Measurements from ENCODE around the gene CUZD1.

The CUZD1 gene

DNA sequence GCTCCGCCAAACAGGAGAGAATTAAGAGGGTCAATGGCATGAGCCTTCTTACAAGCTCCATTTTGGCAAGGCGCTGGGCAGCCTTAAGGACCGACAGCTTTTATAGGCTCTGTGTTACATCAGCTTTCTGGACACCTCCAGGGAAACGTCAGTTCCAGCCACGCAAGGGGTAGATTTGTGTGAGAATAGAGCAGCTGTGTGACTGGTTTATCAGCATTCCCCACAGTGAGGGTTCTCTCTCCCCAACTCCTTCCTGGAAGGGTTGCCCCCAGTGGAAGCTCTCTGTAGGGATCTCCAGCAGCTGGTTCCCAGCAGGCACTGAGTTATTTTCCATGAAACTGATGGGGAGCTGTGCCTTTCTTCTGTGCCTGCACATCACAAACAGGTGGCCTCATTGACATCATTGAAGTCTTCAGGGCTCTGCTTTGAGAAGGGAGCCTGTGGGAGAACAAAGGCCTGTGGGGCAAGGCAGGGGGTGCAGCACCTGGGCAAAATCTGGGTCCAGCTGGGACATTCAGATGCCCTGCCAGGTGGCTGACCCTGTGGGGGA is at the start of gene CUZD1:
CUZD1 (minus strand) TSS at position 75 of the 550 bp plus-strand sequence; CDS start at position 61, 14 bp downstream.
- Histone ChIP-seq H3K9ac (ENCODE audit: insufficient read length) (no peak within 1 kb of the TSS), H3K27ac (no peak within 1 kb of the TSS), H3K4me3 (no peak within 1 kb of the TSS), H3K36me3 (ENCODE audit: insufficient read depth, low read length) (no peaks in the 10 kb centered on the region; the same call in 1 of the 2 replicates), H3K9me3 (ENCODE audit: low read depth, low read length) (no peaks in the 10 kb centered on the region)
- TF ChIP-seq EZH2 (IDR thresholded peaks at IDR 0.05) (no peak), FOXP2 (optimal IDR thresholded peaks at IDR 0.05; ENCODE audit: control extremely low read depth, extremely low read length, insufficient read depth) (no peak), POLR2AphosphoS5 (IDR thresholded peaks at IDR 0.05; ENCODE audit: borderline replicate concordance, low read depth, low read length) (no peak)
- DNase-seq (ENCODE audit: low read depth, low spot score) = no peak

- no peak overlapping the region for H3K9ac ChIP-seq (ENCODE audit: insufficient read length)
- no peaks in the 10 kb centered on the region for H3K36me3 ChIP-seq (ENCODE audit: insufficient read depth, low read length)
- no peak overlapping the region for H3K4me3 ChIP-seq
- DNase-seq (ENCODE audit: low read depth, low spot score) = no peak
- no peaks in the 10 kb centered on the region for H3K9me3 ChIP-seq (ENCODE audit: low read depth, low read length)
- TF ChIP-seq FOXP2 (optimal IDR thresholded peaks at IDR 0.05; ENCODE audit: control extremely low read depth, extremely low read length, insufficient read depth) = no peak
- no peak for TF ChIP-seq POLR2AphosphoS5 (IDR thresholded peaks at IDR 0.05; ENCODE audit: borderline replicate concordance, low read depth, low read length)
- TF ChIP-seq EZH2 (IDR thresholded peaks at IDR 0.05) = no peak
- H3K27ac ChIP-seq = no peak overlapping the region
Measured at GRCh38 chr10:122894261-122894944, 48.7 kb upstream of the CUZD1 start.

GRCh38 chr10:122884166-122884565 is 38.5 kb upstream of the CUZD1 start:
- TF ChIP-seq FOXP2 (optimal IDR thresholded peaks at IDR 0.05; ENCODE audit: control extremely low read depth, extremely low read length, insufficient read depth) (no peak), POLR2AphosphoS5 (IDR thresholded peaks at IDR 0.05; ENCODE audit: borderline replicate concordance, low read depth, low read length) (no peak), EZH2 (IDR thresholded peaks at IDR 0.05) (no peak)
- no peak for DNase-seq (ENCODE audit: low read depth, low spot score)
- Histone ChIP-seq H3K9ac (ENCODE audit: insufficient read length) (no peak overlapping the region), H3K27ac (no peak overlapping the region), H3K36me3 (ENCODE audit: insufficient read depth, low read length) (no peaks in the 10 kb centered on the region), H3K9me3 (ENCODE audit: low read depth, low read length) (no peaks in the 10 kb centered on the region), H3K4me3 (no peak overlapping the region)

GRCh38 chr10:122882766-122883165 is 37.1 kb upstream of the CUZD1 start:
- peaks cover 2% of the 10 kb centered on the region; the same call in 1 of the 2 replicates for H3K36me3 ChIP-seq (ENCODE audit: insufficient read depth, low read length)
- no peak for TF ChIP-seq POLR2AphosphoS5 (IDR thresholded peaks at IDR 0.05; ENCODE audit: borderline replicate concordance, low read depth, low read length)
- TF ChIP-seq EZH2 (IDR thresholded peaks at IDR 0.05) = no peak
- no peak overlapping the region for H3K9ac ChIP-seq (ENCODE audit: insufficient read length)
- DNase-seq (ENCODE audit: low read depth, low spot score) = no peak
- H3K9me3 ChIP-seq (ENCODE audit: low read depth, low read length) = no peaks in the 10 kb centered on the region
- H3K4me3 ChIP-seq = no peak overlapping the region
- H3K27ac ChIP-seq = no peak overlapping the region

DNA sequence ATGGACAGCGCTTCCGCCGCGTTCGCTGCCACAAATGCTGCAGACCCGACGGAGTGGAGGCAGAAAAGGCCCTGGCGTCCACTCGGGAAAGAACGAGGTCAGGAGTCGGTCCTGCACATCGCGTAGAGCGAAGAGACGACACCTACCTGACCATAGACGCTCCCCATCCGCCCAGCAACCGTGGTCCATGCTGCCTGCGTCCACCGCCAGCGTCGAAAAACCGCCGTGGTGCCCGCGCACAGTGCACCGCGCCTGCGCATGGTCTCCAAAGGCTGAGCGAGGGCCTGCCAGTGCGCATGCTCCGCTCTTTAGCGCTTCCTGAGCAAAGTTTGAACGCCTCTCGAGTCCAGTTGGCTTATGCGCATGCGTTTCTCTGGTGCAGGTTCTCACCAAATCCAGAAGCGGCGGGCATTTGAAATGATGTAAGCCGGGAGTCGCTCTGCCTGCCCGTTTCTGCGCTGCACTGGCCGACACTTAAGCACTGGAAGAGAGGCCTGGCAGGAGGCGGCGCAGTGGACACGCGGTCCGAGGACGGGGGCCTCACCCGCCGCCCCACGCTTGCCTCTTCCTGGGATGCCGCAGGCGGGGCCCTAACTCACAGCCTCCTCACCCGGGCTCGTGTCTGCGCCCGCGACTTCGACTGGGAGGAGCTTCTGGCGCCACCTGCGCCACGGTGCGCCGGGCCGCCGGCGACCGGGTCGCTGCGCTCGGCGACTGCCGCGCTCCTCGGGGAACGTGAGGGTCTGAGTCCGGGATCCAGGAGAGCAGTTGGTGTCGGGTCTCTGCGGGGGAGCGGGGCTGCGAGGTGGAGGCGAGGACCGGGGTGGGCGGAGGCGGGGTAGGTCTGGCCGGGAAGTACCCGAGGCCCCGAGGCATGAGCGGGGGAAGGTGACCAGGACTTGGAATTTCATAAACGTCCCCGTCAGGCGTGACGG is 33.9 kb upstream of the CUZD1 start, which contains the start of gene FAM24B:
FAM24B (minus strand) TSS at position 243 of the 935 bp plus-strand sequence. CDS start 29,066 bp downstream, outside the sequence.
- DNase-seq (ENCODE audit: low read depth, low spot score) = peak; percentile 77
- peaks cover 11% of the 10 kb centered on the region; the same call in 1 of the 2 replicates for H3K36me3 ChIP-seq (ENCODE audit: insufficient read depth, low read length)
- no peaks in the 10 kb centered on the region for H3K9me3 ChIP-seq (ENCODE audit: low read depth, low read length)
- TF ChIP-seq POLR2AphosphoS5 (IDR thresholded peaks at IDR 0.05; ENCODE audit: borderline replicate concordance, low read depth, low read length) = peak; percentile 75; the same call in 1 of the 2 replicates
- no peak for TF ChIP-seq EZH2 (IDR thresholded peaks at IDR 0.05)
- no peak for TF ChIP-seq FOXP2 (optimal IDR thresholded peaks at IDR 0.05; ENCODE audit: control extremely low read depth, extremely low read length, insufficient read depth)
- H3K27ac ChIP-seq = no peak within 1 kb of the TSS
- H3K9ac ChIP-seq (ENCODE audit: insufficient read length) = peak within 1 kb of the TSS; percentile 74
- H3K4me3 ChIP-seq = peak within 1 kb of the TSS; percentile 83

DNA sequence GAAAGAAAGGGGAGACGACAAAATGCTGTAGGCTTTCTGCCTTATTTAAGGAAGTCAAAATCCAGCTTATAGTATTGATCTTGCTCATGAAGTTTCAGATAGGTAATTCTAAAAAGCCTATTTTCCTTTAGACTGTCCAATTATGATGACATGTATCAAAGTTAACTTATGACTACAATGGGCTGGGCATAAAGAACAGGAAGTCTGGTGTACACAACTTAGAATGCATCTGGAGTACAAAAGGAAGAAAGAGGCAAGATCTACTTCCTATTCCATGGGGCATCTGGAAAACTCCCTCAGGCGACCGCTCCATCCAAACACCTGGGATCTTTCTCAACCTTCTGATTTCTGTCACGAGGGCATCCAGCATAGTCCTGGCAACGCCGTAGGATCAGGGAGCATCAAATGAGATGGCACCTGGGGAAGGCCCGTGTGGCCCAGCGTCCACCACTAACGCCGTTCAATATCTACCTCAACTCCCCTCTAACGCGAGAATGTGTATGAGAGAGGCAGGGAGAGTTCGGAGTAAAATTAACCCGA is 33.2 kb upstream of the CUZD1 start:
- H3K4me3 ChIP-seq = peak overlapping the region; percentile 83
- H3K9ac ChIP-seq (ENCODE audit: insufficient read length) = peak overlapping the region; percentile 74
- TF ChIP-seq FOXP2 (optimal IDR thresholded peaks at IDR 0.05; ENCODE audit: control extremely low read depth, extremely low read length, insufficient read depth) (no peak), POLR2AphosphoS5 (IDR thresholded peaks at IDR 0.05; ENCODE audit: borderline replicate concordance, low read depth, low read length) (no peak), EZH2 (IDR thresholded peaks at IDR 0.05) (no peak)
- no peaks in the 10 kb centered on the region for H3K9me3 ChIP-seq (ENCODE audit: low read depth, low read length)
- no peak for DNase-seq (ENCODE audit: low read depth, low spot score)
- peaks cover 11% of the 10 kb centered on the region; the same call in 1 of the 2 replicates for H3K36me3 ChIP-seq (ENCODE audit: insufficient read depth, low read length)
- H3K27ac ChIP-seq = no peak overlapping the region

GRCh38 chr10:122877264-122877663 is 31.6 kb upstream of the CUZD1 start:
- no peak overlapping the region for H3K4me3 ChIP-seq
- no peak overlapping the region for H3K9ac ChIP-seq (ENCODE audit: insufficient read length)
- no peak overlapping the region for H3K27ac ChIP-seq
- no peaks in the 10 kb centered on the region for H3K9me3 ChIP-seq (ENCODE audit: low read depth, low read length)
- H3K36me3 ChIP-seq (ENCODE audit: insufficient read depth, low read length) = peaks cover 11% of the 10 kb centered on the region; the same call in 1 of the 2 replicates
- no peak for TF ChIP-seq FOXP2 (optimal IDR thresholded peaks at IDR 0.05; ENCODE audit: control extremely low read depth, extremely low read length, insufficient read depth)
- TF ChIP-seq EZH2 (IDR thresholded peaks at IDR 0.05) = no peak
- TF ChIP-seq POLR2AphosphoS5 (IDR thresholded peaks at IDR 0.05; ENCODE audit: borderline replicate concordance, low read depth, low read length) = no peak
- no peak for DNase-seq (ENCODE audit: low read depth, low spot score)

Measured in SK-N-MC (cell line).